ENCODE measurements around the gene SFT2D3. TPM values are rescaled to one million over a fixed set of nuclear protein-coding genes. Genes with fewer than 3 reads are reported as not detected.

SFT2D3 gene
- total RNA-seq, 1 donor = 7.0 TPM

DNA sequence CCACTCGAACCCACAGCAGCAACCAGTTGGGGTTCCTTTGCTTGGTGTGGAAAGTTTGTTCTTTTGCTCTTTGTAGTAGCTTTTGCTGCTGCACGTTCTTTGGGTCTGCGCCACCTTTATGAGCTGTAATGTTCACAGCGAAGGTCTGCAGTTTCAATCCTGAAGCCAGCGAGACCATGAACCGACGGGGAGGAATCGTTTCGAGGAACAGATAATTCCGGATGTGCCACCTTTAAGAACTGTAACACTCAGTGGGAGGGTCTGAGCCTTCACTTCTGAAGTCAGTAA is 41.1 kb upstream of the SFT2D3 start:
- TF ChIP-seq, protein P1, sequence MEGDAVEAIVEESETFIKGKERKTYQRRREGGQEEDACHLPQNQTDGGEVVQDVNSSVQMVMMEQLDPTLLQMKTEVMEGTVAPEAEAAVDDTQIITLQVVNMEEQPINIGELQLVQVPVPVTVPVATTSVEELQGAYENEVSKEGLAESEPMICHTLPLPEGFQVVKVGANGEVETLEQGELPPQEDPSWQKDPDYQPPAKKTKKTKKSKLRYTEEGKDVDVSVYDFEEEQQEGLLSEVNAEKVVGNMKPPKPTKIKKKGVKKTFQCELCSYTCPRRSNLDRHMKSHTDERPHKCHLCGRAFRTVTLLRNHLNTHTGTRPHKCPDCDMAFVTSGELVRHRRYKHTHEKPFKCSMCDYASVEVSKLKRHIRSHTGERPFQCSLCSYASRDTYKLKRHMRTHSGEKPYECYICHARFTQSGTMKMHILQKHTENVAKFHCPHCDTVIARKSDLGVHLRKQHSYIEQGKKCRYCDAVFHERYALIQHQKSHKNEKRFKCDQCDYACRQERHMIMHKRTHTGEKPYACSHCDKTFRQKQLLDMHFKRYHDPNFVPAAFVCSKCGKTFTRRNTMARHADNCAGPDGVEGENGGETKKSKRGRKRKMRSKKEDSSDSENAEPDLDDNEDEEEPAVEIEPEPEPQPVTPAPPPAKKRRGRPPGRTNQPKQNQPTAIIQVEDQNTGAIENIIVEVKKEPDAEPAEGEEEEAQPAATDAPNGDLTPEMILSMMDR (IDR thresholded peaks at IDR 0.05; ENCODE audit: insufficient read depth, low read length) = no peak
- H3K4me3 ChIP-seq (ENCODE audit: low read depth, low read length) = no peak overlapping the region
- DNase-seq (ENCODE audit: low read depth) = no peak

DNA sequence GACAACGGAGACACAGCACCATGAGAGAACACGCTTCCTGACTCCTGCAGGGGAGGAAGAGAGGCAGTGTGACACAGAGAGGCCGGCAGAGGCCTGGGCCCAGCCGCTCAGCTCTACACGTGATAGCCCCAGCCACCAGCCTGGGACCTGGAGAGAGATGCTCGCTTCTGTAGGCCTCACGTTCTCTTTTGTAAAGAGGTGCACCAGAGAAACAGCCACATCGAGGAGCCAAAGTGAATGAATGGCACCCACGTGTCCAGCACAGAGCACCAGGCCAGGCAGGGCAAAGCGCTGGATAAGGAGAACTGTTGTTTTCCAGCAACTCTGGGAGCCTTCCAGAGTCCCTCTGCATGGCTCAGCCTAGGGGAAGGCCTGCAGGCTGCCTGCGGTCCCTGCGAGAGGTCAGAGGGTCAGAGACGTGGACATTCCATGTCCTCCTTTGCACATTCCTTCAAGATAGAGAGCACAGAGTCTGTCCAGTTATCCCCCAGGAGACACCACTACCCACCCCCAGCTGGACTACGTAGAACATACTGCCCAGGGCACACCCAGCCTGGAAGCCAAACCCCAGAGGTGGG is 40.1 kb upstream of the SFT2D3 start:
- H3K4me3 ChIP-seq (ENCODE audit: low read depth, low read length) = no peak overlapping the region
- TF ChIP-seq, protein P1 (IDR thresholded peaks at IDR 0.05; ENCODE audit: insufficient read depth, low read length) = no peak
- peak; percentile 76 for DNase-seq (ENCODE audit: low read depth)

DNA sequence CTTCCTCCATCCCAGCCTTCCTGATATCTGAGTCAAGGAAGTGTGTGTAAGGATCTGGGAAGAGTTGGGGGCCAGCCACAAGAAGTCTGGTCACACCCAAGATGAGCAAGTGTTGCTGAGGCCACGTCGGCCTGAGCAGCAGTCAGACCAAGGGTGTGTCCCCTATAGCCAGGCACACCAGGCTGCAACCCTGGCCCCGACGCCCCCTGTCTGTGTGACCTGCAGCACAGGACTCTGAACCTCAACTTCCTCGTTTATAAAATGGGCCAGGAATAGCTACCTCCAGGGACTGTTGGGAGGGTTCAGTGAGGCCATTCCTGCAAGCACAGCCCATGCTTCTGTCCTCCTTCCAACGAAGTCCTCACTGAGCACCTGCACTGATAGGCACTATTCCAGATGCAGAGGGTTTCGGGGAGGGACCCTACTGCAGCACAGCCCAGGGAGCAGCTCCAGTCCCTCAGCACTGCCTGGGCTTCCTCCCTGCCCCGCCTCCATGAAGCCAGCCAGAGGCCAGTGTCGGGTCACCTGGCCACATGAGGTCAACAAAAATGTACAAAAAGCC is 39.3 kb upstream of the SFT2D3 start:
- peak; percentile 69 for DNase-seq (ENCODE audit: low read depth)
- TF ChIP-seq, protein P1 (IDR thresholded peaks at IDR 0.05; ENCODE audit: insufficient read depth, low read length) = peak; percentile 19

DNA sequence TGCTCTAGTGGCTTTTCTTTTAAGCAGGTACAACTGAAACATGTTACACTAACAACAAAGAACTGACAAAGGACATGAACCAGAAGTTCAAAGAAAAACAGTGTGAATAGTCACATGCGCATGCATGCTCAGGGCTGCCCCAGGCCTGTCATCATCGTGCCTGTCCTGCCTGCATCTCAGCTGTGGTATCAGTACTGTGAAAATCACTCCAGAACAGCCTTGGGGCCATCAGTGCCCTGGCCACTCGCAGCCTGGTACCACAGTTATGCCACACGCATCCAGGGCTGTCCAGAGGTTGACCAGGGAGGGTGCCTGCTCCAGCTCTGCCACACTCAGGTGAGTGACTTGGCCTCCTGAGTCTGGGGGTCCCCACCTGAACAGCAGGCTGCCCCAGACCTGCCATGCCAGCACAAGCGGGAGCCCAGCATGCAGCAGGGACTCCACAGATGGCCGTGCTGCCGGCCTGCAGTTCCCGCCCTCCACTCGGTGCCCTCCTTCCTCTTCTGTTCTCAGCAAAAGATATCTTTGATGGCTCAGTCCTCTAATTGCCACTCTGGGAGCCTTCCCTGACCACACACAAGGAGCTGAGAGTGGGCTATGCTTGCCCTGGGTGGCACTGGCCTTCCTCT is 38.2 kb upstream of the SFT2D3 start:
- DNase-seq (ENCODE audit: low read depth) = no peak
- TF ChIP-seq, protein P1 (IDR thresholded peaks at IDR 0.05; ENCODE audit: insufficient read depth, low read length) = no peak
- H3K4me3 ChIP-seq (ENCODE audit: low read depth, low read length) = no peak overlapping the region

More for the DNA sequence above, 39.3 kb upstream of the SFT2D3 start:
- no peak overlapping the region for H3K4me3 ChIP-seq (ENCODE audit: low read depth, low read length)

DNA sequence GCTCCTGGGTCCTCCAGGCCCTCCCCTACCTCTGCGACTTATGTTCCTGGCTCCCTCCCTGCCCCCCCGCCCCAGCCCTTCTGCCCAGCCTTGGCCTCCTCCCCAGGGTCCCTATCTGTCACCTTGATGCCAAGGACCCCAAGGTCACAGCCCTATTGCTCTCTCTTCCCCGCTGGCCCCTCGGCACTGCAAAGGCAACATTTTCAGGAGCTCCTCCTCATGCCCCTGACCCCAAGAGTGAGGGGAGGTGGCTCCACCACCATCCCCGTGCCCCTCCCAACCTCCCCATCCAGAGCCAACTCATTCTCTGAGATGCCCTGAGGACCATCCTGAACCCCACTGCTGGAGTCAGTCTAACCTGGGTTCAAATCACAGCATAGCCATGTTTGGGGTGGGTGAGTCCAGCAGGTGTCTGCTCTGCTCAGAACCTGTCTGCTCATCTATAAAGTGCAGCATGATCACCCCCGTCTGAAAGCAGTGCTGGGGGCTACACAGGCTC is 37.7 kb upstream of the SFT2D3 start:
- DNase-seq (ENCODE audit: low read depth) = no peak
- no peak overlapping the region for H3K4me3 ChIP-seq (ENCODE audit: low read depth, low read length)
- TF ChIP-seq, protein P1 (IDR thresholded peaks at IDR 0.05; ENCODE audit: insufficient read depth, low read length) = no peak

DNA sequence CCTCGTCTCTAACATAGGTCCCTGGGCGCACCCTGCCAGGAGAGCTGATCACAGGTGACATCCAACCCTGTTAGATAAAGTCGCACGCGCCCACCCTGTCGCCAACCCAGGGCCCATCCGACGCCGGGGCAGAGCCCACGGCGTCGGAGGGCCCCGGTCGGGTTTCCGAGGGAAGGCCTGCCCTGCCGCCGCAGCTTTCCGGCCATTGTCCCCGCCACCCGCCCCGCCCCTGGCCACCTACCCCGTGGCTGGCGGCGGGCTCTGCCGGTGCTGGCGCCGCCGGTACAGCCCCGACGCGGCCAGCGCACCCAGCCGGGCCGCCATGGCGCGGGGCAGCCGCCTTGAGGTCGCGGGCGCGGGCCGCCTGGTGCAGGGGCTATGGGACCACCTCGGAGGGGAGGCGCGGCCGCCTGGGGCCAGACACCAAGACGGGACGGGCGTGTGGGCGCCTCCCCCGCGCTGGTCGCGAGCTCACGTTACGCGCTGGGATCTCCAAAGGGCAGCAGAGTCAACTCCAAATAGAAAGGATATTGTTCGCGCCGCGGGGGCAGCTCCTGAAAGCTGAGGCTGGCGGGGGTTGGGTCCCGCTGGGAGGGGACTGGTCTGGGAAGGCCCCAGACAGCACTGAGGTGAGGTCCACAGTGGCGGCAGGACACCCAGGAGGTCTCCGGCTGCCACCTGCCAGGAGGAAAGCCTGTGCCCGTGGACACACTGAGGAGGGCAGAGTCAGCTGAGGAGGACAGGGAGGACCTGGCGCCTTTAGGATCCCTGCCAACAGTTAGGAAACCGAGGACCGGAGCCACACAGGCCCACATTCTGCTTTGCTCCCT is 37.0 kb upstream of the SFT2D3 start:
- H3K4me3 ChIP-seq (ENCODE audit: low read depth, low read length) = no peak overlapping the region
- DNase-seq (ENCODE audit: low read depth) = no peak
- TF ChIP-seq, protein P1 (IDR thresholded peaks at IDR 0.05; ENCODE audit: insufficient read depth, low read length) = no peak

Data from fibroblast of the aortic adventitia (primary cell).